ENCODE data around the gene WDR27.

GRCh38 chr6:169428532-169428931, 273.3 kb downstream of the WDR27 start:
- TF ChIP-seq POLR2A (IDR thresholded peaks at IDR 0.05) (no peak), CTCF (IDR thresholded peaks at IDR 0.05) (no peak)
